Measurements from ENCODE around the gene TUT4. TPM values are rescaled to one million over a fixed set of nuclear protein-coding genes. Genes with fewer than 3 reads are reported as not detected.

Gene TUT4
- total RNA-seq, 1 donor from 2014 or later = 17.6 TPM

DNA sequence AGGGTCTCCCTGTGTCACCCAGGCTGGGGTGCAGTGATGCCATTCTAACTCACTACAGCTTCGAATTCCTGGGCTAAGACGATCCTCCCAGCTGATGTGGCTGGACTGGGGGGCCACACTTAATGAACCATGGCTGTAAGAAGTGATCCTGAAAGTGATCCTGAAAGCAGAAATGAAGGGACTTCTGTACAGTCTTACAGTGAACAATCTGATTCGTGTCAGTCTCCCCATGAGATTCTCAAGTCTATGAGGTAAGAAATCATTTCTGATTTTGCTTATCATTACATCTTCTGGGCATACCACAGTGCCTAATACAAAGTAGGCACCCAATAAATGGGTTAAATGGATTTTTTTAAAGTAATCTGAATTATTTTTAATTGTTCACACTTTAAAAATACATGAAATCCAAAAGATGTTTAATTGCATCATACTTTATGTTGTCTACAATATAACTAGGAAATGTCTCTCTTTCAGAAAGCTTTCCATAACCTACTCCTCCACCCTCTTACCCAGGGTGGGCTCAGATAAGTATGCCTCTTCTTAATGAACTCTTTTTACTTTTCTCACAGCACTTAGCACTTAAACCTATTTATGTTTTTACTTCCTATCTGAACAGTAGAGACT is 21.5 kb downstream of the TUT4 start:
- TF ChIP-seq, protein P1, sequence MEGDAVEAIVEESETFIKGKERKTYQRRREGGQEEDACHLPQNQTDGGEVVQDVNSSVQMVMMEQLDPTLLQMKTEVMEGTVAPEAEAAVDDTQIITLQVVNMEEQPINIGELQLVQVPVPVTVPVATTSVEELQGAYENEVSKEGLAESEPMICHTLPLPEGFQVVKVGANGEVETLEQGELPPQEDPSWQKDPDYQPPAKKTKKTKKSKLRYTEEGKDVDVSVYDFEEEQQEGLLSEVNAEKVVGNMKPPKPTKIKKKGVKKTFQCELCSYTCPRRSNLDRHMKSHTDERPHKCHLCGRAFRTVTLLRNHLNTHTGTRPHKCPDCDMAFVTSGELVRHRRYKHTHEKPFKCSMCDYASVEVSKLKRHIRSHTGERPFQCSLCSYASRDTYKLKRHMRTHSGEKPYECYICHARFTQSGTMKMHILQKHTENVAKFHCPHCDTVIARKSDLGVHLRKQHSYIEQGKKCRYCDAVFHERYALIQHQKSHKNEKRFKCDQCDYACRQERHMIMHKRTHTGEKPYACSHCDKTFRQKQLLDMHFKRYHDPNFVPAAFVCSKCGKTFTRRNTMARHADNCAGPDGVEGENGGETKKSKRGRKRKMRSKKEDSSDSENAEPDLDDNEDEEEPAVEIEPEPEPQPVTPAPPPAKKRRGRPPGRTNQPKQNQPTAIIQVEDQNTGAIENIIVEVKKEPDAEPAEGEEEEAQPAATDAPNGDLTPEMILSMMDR (IDR thresholded peaks at IDR 0.05; ENCODE audit: insufficient read depth, low read length, severe bottlenecking) = no peak
- FAIRE-seq = no peak
- no peak overlapping the region for H3K4me3 ChIP-seq (ENCODE audit: low read depth, low read length)
- DNase-seq (ENCODE audit: low read depth) = no peak
- peaks cover 2% of the 10 kb centered on the region for H3K36me3 ChIP-seq (ENCODE audit: control insufficient read depth, insufficient read depth, low read length)
- H3K27me3 ChIP-seq (ENCODE audit: control insufficient read depth, insufficient read depth, low read length) = no peaks in the 10 kb centered on the region

GRCh38 chr1:52530563-52531144 is 22.2 kb downstream of the TUT4 start:
- H3K27me3 ChIP-seq (ENCODE audit: control insufficient read depth, insufficient read depth, low read length) = no peaks in the 10 kb centered on the region
- H3K36me3 ChIP-seq (ENCODE audit: control insufficient read depth, insufficient read depth, low read length) = peaks cover 2% of the 10 kb centered on the region
- no peak for DNase-seq (ENCODE audit: low read depth)
- FAIRE-seq = no peak
- TF ChIP-seq, protein P1 (IDR thresholded peaks at IDR 0.05; ENCODE audit: insufficient read depth, low read length, severe bottlenecking) = no peak
- H3K4me3 ChIP-seq (ENCODE audit: low read depth, low read length) = no peak overlapping the region

GRCh38 chr1:52523376-52523775 is 29.5 kb downstream of the TUT4 start:
- DNase-seq (ENCODE audit: low read depth) (no peak), FAIRE-seq (no peak)
- TF ChIP-seq, protein P1 (IDR thresholded peaks at IDR 0.05; ENCODE audit: insufficient read depth, low read length, severe bottlenecking) = no peak
- H3K27me3 ChIP-seq (ENCODE audit: control insufficient read depth, insufficient read depth, low read length) = no peaks in the 10 kb centered on the region
- H3K4me3 ChIP-seq (ENCODE audit: low read depth, low read length) = no peak overlapping the region
- H3K36me3 ChIP-seq (ENCODE audit: control insufficient read depth, insufficient read depth, low read length) = peaks cover 3% of the 10 kb centered on the region

- Histone ChIP-seq H3K27me3 (ENCODE audit: control insufficient read depth, insufficient read depth, low read length) (no peaks in the 10 kb centered on the region), H3K36me3 (ENCODE audit: control insufficient read depth, insufficient read depth, low read length) (no peaks in the 10 kb centered on the region), H3K4me3 (ENCODE audit: low read depth, low read length) (no peak overlapping the region)
- TF ChIP-seq, protein P1 (IDR thresholded peaks at IDR 0.05; ENCODE audit: insufficient read depth, low read length, severe bottlenecking) = no peak
- FAIRE-seq = no peak
- DNase-seq (ENCODE audit: low read depth) = peak; percentile 31
Observed at GRCh38 chr1:52520148-52520547, 32.7 kb downstream of the TUT4 start.

- TF ChIP-seq, protein P1 (IDR thresholded peaks at IDR 0.05; ENCODE audit: insufficient read depth, low read length, severe bottlenecking) = no peak
- H3K36me3 ChIP-seq (ENCODE audit: control insufficient read depth, insufficient read depth, low read length) = no peaks in the 10 kb centered on the region
- FAIRE-seq (no peak), DNase-seq (ENCODE audit: low read depth) (peak; percentile 64)
- no peaks in the 10 kb centered on the region for H3K27me3 ChIP-seq (ENCODE audit: control insufficient read depth, insufficient read depth, low read length)
- H3K4me3 ChIP-seq (ENCODE audit: low read depth, low read length) = no peak overlapping the region
Observed at GRCh38 chr1:52518962-52519361, 33.9 kb downstream of the TUT4 start.
